GM18505 (cell line): ENCODE measurements around the gene CCDC148.

Experiments used
- ATAC-seq: cut with Tn5 transposase; IDR thresholded peaks from one replicate; pipeline ENCODE4 v1.9.1; 2021; ENCODE audit not compliant: unreplicated experiment
- POLR2A ChIP-seq: IDR thresholded peaks from 4 replicates; pipeline ENCODE4 v1.6.1; 2011; ENCODE audit warnings: borderline replicate concordance; ENCODE audit not compliant: insufficient read depth, insufficient read length; ENCODE audit errors: extremely low read depth

The CCDC148 gene

GRCh38 chr2:158124896-158125295 lies 331.7 kb downstream of the CCDC148 start:
- no peak for ATAC-seq
- TF ChIP-seq POLR2A, result no peak
